Hepatocyte (in vitro differentiated cells): ENCODE results near the gene ACAP3. TPM values are rescaled to one million over a fixed set of nuclear protein-coding genes. Genes with fewer than 3 reads are reported as not detected.

Source experiments
- DNase-seq: peaks from one replicate; pipeline ENCODE4 v3.0.0-alpha.2; 2016; ENCODE audit warnings: low spot score
- H2AFZ ChIP-seq: fragments of 200-600 bp; sonication (generic); 2 replicates; pipeline ENCODE4 v1.6.0; 2016; ENCODE audit warnings: antibody characterized with exemption, mild to moderate bottlenecking
- H3K27ac ChIP-seq: fragments of 200-600 bp; sonication (generic); 2 replicates; pipeline ENCODE4 v1.5.1; 2016; ENCODE audit warnings: mild to moderate bottlenecking
- H3K27me3 ChIP-seq: fragments of 200-600 bp; sonication (generic); 2 replicates; pipeline ENCODE4 v1.6.1; 2016
- H3K36me3 ChIP-seq: fragments of 200-600 bp; sonication (generic); replicated peaks from 2 replicates; pipeline ENCODE4 v1.5.1; 2016; ENCODE audit warnings: low read depth; ENCODE audit not compliant: insufficient read depth
- H3K4me1 ChIP-seq: fragments of 200-600 bp; sonication (generic); 2 replicates; pipeline ENCODE4 v1.5.1; 2016; ENCODE audit warnings: mild to moderate bottlenecking, moderate library complexity; ENCODE audit not compliant: insufficient read depth
- H3K4me2 ChIP-seq: fragments of 200-600 bp; sonication (generic); 2 replicates; pipeline ENCODE4 v1.6.0; 2016
- H3K4me3 ChIP-seq: fragments of 200-600 bp; sonication (generic); 2 replicates; pipeline ENCODE4 v1.5.1; 2016; ENCODE audit warnings: mild to moderate bottlenecking
- H3K79me2 ChIP-seq: fragments of 200-600 bp; sonication (generic); 2 replicates; pipeline ENCODE4 v1.6.0; 2017; ENCODE audit warnings: mild to moderate bottlenecking
- H3K9me2 ChIP-seq: fragments of 200-600 bp; sonication (generic); replicated peaks from 2 replicates; pipeline ENCODE4 v1.6.0; 2017; ENCODE audit warnings: mild to moderate bottlenecking; ENCODE audit not compliant: insufficient read depth
- H3K9me3 ChIP-seq: fragments of 200-600 bp; sonication (generic); 2 replicates; pipeline ENCODE4 v1.5.1; 2016; ENCODE audit warnings: low read depth, mild to moderate bottlenecking
- H4K20me1 ChIP-seq: fragments of 200-600 bp; sonication (generic); 2 replicates; pipeline ENCODE4 v1.6.0; 2016; ENCODE audit warnings: mild to moderate bottlenecking; ENCODE audit not compliant: insufficient read depth, poor library complexity, severe bottlenecking
- CTCF ChIP-seq: fragments of 200-600 bp; sonication (generic); IDR thresholded peaks from 2 replicates; pipeline ENCODE4 v1.5.1; 2016; ENCODE audit warnings: antibody characterized with exemption, mild to moderate bottlenecking; ENCODE audit not compliant: poor library complexity
- EZH2 ChIP-seq: fragments of 200-600 bp; sonication (generic); IDR thresholded peaks from 2 replicates; pipeline ENCODE4 v1.6.1; 2016; ENCODE audit warnings: antibody characterized with exemption, mild to moderate bottlenecking, borderline replicate concordance
- EZH2phosphoT487 ChIP-seq: fragments of 200-600 bp; sonication (generic); IDR thresholded peaks from one replicate; pipeline ENCODE4 v1.6.1; 2018; ENCODE audit warnings: antibody characterized with exemption, mild to moderate bottlenecking, low read depth, moderate library complexity; ENCODE audit not compliant: unreplicated experiment, severe bottlenecking
- WGBS: methylation state at CpG from one replicate; pipeline ENCODE4 v1.1.6; 2016; ENCODE audit warnings: low lambda C conversion rate; ENCODE audit errors: missing lambda C conversion rate; 5-methylcytosine and 5-hydroxymethylcytosine counted together
- polyA plus RNA-seq: library from polyadenylated mRNA; unstranded; fragments of >200 nt; fragmentation: Nextera tagmentation; extraction: Ambion mirVana; gene quantifications from 2 replicates; pipeline ENCODE4 v1.2.1, GENCODE V29; 2016
- total RNA-seq: library from RNA; depleted of rRNA; stranded (reverse); fragments of >200 nt; gene quantifications from 2 replicates; pipeline ENCODE4 v1.2.3, GENCODE V29; 2014

Gene ACAP3
- total and polyA plus RNA-seq, 2 experiments from 2014 or later: 56.0 to 87.1 TPM

- Histone ChIP-seq H4K20me1 (peaks cover 42% of the 10 kb centered on the region), H3K27ac (no peak overlapping the region), H2AFZ (no peak overlapping the region)
These were observed 38.2 kb upstream of the ACAP3 start for GRCh38 chr1:1345860-1346500.

GRCh38 chr1:1345384-1345783 is 37.7 kb upstream of the ACAP3 start:
- peak overlapping the region; percentile 27 for H3K27ac ChIP-seq
- no peaks in the 10 kb centered on the region for H3K9me3 ChIP-seq
- 84% methylated on average over 10 of the region's 16 CpGs for WGBS
- H3K27me3 ChIP-seq: no peaks in the 10 kb centered on the region
- H3K36me3 ChIP-seq: no peaks in the 10 kb centered on the region
- no peak for DNase-seq
- no peak for TF ChIP-seq CTCF
- no peak for TF ChIP-seq EZH2phosphoT487
- TF ChIP-seq EZH2: no peak
- no peak overlapping the region for H3K4me3 ChIP-seq
- H3K79me2 ChIP-seq: peaks cover 63% of the 10 kb centered on the region
- peak overlapping the region; percentile 57 for H3K4me2 ChIP-seq
- peaks cover 39% of the 10 kb centered on the region for H3K4me1 ChIP-seq
- H3K9me2 ChIP-seq: no peaks in the 10 kb centered on the region
- no peak overlapping the region for H2AFZ ChIP-seq
- peaks cover 42% of the 10 kb centered on the region for H4K20me1 ChIP-seq

More at GRCh38 chr1:1345860-1346500, 38.2 kb upstream of the ACAP3 start:
- no peaks in the 10 kb centered on the region for H3K27me3 ChIP-seq
- H3K36me3 ChIP-seq: no peaks in the 10 kb centered on the region
- H3K4me2 ChIP-seq: peak overlapping the region; percentile 57
- no peak overlapping the region for H3K4me3 ChIP-seq
- peaks cover 39% of the 10 kb centered on the region for H3K4me1 ChIP-seq
- peaks cover 63% of the 10 kb centered on the region for H3K79me2 ChIP-seq
- no peak for TF ChIP-seq EZH2
- TF ChIP-seq CTCF: no peak
- TF ChIP-seq EZH2phosphoT487: no peak
- DNase-seq: no peak
- 94% methylated on average over 12 of the region's 12 CpGs for WGBS
- no peaks in the 10 kb centered on the region for H3K9me2 ChIP-seq
- H3K9me3 ChIP-seq: no peaks in the 10 kb centered on the region

- Histone ChIP-seq H3K9me2 (no peaks in the 10 kb centered on the region), H3K27ac (peak overlapping the region; percentile 27), H4K20me1 (peaks cover 42% of the 10 kb centered on the region), H3K27me3 (no peaks in the 10 kb centered on the region), H2AFZ (no peak overlapping the region), H3K4me3 (no peak overlapping the region), H3K79me2 (peaks cover 63% of the 10 kb centered on the region), H3K4me1 (peaks cover 39% of the 10 kb centered on the region), H3K36me3 (no peaks in the 10 kb centered on the region), H3K4me2 (peak overlapping the region; percentile 57), H3K9me3 (no peaks in the 10 kb centered on the region)
- WGBS: 72% methylated on average over 10 of the region's 15 CpGs
- TF ChIP-seq EZH2 (no peak), EZH2phosphoT487 (no peak), CTCF (peak; percentile 46)
- peak; percentile 77 for DNase-seq
These were observed 37.1 kb upstream of the ACAP3 start for GRCh38 chr1:1344655-1345361.
